ENCODE results near the gene NCOA7. TPM values are rescaled to one million over a fixed set of nuclear protein-coding genes. Genes with fewer than 3 reads are reported as not detected.
A peak's percentile ranks its signal among the peaks of the same experiment; 100 is the strongest.
"Not testable (repeated sequence)": the region's sequence is repeated elsewhere in the genome, so short reads cannot be mapped to it uniquely, and the experiment has no call there.

Gene NCOA7
- total RNA-seq, 1 experiment from 2014 or later, result 17.9 TPM

- no peak for DNase-seq (ENCODE audit: low read depth)
These were observed 77.5 kb downstream of the NCOA7 start for GRCh38 chr6:125868252-125868651.

DNA sequence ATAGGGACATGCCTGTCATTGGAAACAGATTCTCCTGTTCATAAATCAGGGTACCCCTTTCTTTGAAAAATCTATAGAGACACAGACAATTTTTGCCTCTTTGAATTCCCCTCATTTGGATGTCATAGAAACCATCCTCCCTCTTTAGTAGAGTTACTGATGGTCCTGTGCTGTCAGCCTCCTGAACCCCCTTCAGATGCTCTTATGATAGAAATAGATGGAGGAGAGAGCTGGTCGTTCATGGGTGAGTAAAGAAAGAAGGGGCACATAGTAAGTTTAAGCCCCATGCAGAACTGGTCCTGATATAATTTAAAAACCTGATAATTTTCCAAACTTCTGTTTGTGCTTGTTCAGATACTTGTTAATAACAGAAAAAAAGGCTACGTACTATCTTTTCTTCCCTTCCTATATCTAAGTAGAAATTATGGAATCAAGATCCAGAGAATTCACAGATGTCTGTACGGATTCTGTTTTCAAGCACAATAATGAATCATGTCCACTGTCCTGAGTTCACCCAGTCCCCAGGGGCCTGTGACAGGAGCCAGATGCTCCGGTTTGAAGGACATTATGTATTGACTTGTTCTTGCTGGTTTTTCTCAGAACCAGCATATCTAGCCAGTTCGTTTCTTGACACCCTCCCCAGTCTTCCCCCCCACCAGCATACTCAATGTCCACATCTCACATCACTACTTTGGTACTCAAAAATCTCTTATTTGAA, 78.1 kb downstream of the NCOA7 start:
- DNase-seq (ENCODE audit: low read depth), result no peak

DNA sequence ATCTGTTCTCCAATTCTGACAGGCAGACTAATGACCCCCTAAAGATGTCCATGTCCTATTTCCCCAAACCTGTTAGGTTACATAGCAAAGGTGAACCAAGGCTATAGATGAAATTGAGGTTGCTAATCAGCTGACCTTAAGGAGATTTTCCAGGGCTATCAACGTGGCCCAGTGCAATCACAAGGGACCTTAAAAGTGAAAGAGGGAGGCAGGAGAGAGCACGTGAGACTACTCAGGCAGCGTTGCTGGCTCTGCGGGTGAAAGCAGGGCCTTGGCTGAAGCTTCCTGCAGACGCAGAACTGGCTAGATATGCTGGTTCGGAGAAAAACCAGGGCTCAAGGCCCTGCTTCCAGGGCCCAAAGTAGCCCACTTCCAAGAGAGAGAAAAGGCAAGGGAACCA, 78.7 kb downstream of the NCOA7 start:
- DNase-seq (ENCODE audit: low read depth), result no peak

GRCh38 chr6:125871365-125871764, 80.6 kb downstream of the NCOA7 start:
- DNase-seq (ENCODE audit: low read depth), result no peak

GRCh38 chr6:125872259-125872921, 81.6 kb downstream of the NCOA7 start:
- DNase-seq (ENCODE audit: low read depth), result peak; percentile 35

- DNase-seq (ENCODE audit: low read depth), result no peak
These were observed 91.5 kb downstream of the NCOA7 start for GRCh38 chr6:125882243-125882642.

DNA sequence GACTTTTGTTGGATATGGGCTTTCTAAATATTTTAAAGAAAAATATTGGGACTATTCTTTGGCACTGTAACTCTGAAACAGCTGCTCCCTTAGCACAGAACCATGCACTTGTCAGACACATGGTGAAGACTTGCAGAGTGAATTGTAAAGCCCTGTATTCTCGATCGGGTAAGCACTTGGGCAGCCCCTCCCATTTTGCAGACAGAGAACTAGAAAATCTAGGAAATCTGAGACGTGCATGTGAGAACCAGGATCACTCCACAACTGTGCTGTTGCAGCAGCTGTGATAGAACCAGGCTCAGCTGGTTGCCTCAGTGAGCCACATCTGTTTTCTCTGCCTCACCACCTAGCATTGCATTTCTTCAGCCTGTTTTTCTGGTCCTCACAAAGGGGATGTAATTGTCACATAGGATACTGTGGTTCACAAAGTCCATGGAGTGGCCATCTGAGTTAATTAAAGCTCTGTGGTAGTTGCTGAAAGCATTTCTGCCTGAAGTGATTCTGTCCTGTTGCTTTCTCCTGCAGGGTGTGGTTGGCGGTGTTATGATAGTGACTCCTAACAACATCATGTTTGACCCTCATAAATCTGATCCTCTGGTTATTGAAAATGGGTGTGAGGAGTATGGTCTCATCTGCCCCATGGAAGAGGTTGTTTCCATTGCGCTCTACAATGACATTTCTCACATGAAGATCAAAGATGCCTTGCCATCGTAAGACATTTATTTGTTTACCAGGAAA, 94.0 kb downstream of the NCOA7 start:
- no peak for DNase-seq (ENCODE audit: low read depth)

DNA sequence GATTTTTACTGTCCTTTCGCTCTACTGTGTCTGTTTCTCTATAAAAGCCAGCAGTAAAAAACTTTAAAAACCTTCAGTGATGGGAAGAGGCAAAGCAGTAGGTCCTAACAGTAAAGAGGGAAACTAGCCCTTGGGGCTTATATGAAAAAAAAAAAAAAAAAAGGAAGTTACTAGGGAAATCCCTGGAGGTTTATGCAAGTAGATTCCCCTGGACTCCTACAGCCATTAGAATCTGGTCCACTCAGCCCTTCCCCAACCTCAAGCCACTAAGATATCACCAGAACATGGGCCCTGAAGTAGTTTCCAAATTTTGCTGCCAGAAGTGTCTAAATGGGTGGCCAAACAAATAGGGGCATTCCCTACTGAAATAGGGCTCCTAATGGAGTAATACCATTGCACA, 95.3 kb downstream of the NCOA7 start:
- DNase-seq (ENCODE audit: low read depth), result no peak

DNA sequence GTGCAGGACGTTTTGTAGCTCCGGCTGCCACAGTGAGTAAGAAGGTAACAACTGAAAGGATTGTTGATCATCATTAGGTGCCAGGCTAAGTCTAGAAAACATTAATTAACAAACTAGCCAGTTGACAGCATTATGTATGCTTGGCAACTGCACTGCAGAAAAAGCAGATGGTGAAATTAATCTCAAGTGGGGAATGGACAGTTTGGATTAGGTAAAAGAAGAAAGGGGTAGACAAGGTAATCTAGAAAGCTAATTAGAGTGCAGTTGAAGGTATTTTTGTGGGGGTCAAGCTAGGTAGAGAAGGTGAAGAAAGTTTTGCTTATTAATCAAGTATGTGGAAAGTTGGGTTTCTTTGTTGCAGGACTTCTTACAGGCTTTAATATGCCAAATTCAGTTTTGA, 96.2 kb downstream of the NCOA7 start:
- DNase-seq (ENCODE audit: low read depth), result no peak

- DNase-seq (ENCODE audit: low read depth), result no peak
These were observed 96.6 kb downstream of the NCOA7 start for GRCh38 chr6:125887372-125887771.

DNA sequence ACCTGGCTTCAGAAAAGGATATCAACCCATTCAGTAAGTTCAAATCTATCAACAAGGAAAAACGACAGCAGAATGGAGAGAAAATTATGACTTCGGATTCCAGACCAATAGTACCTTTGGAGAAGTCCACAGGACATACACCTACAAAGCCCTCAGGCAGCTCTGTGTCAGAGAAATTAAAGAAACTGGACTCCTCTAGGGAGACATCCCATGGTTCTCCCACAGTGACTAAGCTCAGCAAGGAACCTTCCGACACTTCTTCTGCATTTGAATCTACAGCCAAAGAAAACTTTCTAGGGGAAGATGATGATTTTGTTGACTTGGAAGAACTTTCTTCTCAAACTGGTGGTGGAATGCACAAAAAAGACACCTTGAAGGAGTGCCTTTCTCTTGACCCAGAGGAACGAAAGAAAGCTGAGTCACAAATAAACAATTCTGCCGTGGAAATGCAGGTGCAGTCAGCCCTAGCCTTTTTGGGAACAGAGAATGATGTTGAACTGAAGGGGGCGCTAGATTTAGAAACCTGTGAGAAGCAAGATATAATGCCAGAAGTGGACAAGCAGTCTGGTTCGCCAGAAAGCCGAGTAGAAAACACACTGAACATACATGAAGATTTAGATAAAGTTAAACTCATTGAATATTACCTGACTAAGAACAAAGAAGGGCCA, 98.4 kb downstream of the NCOA7 start:
- DNase-seq (ENCODE audit: low read depth), result peak; percentile 41

GRCh38 chr6:125899726-125900182, 109.0 kb downstream of the NCOA7 start:
- no peak for DNase-seq (ENCODE audit: low read depth)

DNA sequence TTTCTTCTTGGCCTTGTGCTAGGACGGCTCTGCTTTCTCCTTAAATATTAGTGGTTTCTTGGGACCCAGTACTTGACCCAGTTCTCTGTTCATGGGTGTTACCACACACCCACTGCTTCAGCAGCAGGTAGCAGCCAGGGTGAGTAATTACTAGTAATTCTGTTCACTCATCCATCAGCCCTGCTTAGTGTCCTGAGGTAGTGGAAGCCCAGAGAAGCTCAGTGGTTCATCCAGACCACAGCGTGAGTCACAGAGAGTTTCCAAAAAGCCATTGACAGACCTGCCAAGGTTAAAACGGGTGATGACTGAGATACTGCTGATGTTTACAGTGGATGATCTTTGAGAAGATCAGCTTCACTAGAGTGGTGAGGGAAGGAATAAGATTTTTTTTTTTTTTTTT, 114.1 kb downstream of the NCOA7 start:
- DNase-seq (ENCODE audit: low read depth), result peak; percentile 92

GRCh38 chr6:125906158-125906998, 115.6 kb downstream of the NCOA7 start:
- peak; percentile 44 for DNase-seq (ENCODE audit: low read depth)

GRCh38 chr6:125910527-125910926, 119.8 kb downstream of the NCOA7 start:
- DNase-seq (ENCODE audit: low read depth), result peak; percentile 61

DNA sequence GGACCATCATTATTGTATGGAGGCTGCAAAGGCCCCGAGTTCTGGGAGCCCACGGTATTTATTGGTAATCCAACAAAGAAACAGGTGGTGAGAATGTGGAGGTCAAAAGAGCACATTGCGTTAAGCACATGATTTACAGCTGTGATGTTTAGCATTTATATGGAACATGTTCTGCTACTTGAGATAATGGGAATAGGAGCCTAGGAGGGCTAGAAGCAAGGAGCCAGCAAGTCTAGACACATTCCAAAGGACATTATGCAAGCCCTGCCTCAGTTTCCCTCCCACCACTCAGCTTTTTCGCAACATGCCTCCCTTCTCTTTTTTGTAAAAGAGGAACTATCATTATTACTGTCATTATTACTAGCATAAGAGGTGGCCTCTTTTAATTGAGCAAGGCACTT, 120.3 kb downstream of the NCOA7 start:
- DNase-seq (ENCODE audit: low read depth), result not testable (repeated sequence)

DNA sequence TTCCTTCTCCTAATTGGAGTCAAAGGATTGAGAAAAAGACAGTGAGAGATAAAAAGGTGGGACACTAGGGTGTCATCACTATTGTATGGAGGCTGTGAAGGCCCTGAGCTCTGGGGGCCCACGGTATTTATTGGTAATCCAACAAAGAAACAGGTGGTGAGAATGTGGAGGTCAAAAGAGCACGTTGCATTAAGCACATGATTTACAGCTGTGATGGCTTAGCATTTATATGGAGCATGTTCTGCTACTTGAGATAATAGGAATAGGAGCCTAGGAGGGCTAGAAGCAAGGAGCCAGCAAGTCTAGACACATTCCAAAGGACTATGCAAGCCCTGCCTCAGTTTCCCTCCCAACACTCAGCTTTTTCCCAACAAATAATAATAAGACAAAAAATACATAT, 121.7 kb downstream of the NCOA7 start:
- not testable (repeated sequence) for DNase-seq (ENCODE audit: low read depth)

DNA sequence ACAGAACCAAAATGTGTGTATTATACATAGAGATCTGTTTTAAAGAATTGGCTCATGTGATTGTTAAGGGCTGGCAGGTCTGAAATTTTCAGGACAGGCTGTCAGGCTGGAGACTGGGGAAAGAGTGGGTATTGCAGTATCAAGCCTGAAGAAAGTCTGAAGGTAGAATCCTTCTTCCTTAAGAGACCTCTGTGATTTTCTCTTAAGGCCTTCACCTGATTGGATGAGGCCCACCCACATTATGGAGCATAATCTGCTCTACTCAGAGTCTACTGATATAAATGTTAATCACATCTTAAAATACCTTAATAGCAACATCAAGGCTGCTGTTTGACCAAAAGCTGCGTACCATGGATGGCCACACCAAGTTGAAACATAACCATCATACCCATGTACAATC, 122.4 kb downstream of the NCOA7 start:
- no peak for DNase-seq (ENCODE audit: low read depth)

GRCh38 chr6:125913864-125914351, 123.1 kb downstream of the NCOA7 start:
- DNase-seq (ENCODE audit: low read depth), result peak; percentile 95

- DNase-seq (ENCODE audit: low read depth), result no peak
These were observed 127.5 kb downstream of the NCOA7 start for GRCh38 chr6:125918230-125918629.
